ENCODE measurements around the gene BUD13.

BUD13 gene

DNA sequence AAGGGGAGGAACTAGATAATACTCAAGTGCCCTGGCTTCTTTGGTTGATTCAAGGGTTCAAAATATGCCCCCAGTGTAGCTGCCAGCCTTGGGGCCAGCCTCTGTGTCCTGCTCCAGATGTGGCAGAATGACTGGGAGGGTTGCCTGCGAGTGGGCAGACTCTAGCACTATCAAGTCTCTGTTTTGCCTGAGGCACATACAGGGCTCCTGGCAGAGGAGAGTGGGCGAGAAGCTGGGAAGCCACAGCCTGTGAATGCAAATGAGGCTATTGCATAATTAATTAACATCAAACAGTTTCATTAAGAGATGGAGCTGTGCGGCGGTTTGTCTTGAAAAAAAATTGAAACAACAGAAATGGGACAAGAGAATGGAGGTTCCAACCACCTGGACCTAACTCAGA lies 50.8 kb downstream of the BUD13 start:
- in situ Hi-C loops (cut with HindIII; ENCODE audit: low sequenced_read_pairs), result no loop called here

DNA sequence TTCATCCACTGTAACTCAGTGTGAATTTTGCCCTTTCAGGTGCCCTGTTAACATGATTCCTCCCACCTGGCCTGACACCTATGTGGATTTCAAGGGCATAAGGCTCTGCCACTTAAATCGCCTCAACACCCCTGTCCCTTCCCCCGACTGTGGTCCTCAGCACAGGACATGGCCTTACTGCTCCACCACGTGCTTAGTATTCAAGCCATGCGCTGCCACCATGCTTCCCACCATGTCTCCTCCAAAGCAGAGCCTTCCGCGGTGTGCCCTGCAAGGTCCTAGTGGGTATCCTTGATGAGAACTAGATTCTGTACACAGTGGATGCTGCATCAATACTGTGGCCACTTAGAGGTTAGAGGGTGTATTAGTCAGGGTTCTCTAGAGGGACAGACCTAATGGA lies 51.9 kb downstream of the BUD13 start:
- in situ Hi-C loops (cut with HindIII; ENCODE audit: low sequenced_read_pairs), result no loop called here

GRCh38 chr11:116718955-116719501 lies 53.8 kb downstream of the BUD13 start:
- in situ Hi-C loops (cut with HindIII; ENCODE audit: low sequenced_read_pairs), result no loop called here

DNA sequence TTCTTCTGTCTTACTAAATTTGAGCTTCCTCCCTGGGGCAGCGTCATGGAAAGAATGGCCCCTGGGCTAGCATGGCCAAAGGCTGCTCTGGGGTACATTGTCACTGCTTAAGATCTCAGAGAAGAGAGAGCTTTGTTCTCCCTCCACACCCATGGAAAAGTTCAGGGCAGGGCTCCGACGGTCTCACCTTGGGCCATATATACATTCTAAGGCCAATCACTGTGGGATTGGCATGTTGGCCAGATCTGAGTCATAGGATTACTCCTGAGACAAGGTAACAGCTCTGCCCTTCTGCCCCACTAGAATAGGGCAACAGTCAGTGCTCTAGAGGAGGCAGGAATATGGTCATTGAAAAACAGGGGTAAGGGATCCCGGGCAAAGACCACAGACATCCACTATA lies 56.2 kb downstream of the BUD13 start:
- in situ Hi-C loops (cut with HindIII; ENCODE audit: low sequenced_read_pairs), result no loop called here

- in situ Hi-C loops (cut with HindIII; ENCODE audit: low sequenced_read_pairs), result no loop called here
These were observed 57.4 kb downstream of the BUD13 start for GRCh38 chr11:116715383-116715782.

DNA sequence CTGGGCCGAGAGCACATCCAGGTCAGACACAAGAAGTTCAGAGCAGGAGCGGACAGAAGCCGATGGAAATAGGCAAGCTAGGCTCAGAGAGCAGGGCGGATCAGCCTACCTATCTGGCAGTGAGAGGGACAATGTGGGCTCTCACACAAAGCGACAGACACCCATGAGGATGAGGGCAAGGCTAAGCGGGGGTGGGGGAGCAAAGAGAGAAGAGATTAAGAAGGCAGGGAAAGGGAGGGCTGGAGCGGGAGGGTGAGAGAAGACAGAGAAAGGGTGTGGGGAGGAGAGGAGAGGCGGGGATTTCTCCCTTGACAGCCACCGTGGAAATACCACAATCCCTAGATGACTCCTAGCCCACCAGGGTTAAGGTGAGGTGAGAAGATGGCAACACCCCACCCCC lies 57.9 kb downstream of the BUD13 start:
- in situ Hi-C loops (cut with HindIII; ENCODE audit: low sequenced_read_pairs), result no loop called here

GRCh38 chr11:116712428-116712827 lies 60.4 kb downstream of the BUD13 start:
- in situ Hi-C loops (cut with HindIII; ENCODE audit: low sequenced_read_pairs), result no loop called here

DNA sequence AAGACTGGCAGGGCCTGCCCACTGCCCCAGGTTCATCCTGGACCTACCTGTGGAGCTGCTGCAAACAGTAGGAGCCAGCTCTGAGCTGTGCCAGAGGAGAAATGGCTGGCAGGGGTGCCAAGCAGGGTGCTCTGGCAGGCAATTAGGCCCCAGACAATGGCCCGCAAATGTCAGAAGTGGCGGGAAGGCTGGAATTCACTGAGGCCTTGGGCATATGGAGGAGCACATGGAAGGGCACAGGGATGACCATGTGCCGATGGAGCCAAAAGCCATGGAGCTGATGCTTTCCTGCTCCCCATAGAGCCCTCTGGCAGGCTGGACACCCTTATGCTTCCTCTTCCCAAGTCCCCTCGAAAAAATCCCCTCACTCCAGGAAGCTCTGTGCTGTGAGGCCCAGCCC lies 62.0 kb downstream of the BUD13 start:
- in situ Hi-C loops (cut with HindIII; ENCODE audit: low sequenced_read_pairs), result no loop called here

GRCh38 chr11:116710001-116710674 lies 62.6 kb downstream of the BUD13 start:
- in situ Hi-C loops (cut with HindIII; ENCODE audit: low sequenced_read_pairs), result no loop called here

DNA sequence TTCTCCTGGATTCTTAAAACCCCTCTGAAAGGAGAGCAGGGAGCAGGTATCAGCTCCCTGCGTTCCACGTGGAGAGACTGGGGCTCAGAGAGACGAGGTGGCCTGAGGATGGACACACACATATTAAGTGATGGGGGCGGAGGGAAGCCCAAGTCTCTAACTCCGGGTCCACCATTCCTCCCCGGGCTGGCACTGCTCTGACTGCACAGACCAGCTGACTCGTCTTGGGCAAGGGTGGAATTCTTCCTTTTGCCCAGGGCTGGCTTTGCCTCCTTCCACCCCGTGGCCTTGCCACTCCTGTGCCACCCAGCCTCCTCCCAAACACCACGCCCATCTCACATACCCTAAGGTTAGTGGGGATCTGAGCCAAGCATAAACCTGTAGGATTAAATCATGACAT lies 65.0 kb downstream of the BUD13 start:
- in situ Hi-C loops (cut with HindIII; ENCODE audit: low sequenced_read_pairs), result no loop called here

DNA sequence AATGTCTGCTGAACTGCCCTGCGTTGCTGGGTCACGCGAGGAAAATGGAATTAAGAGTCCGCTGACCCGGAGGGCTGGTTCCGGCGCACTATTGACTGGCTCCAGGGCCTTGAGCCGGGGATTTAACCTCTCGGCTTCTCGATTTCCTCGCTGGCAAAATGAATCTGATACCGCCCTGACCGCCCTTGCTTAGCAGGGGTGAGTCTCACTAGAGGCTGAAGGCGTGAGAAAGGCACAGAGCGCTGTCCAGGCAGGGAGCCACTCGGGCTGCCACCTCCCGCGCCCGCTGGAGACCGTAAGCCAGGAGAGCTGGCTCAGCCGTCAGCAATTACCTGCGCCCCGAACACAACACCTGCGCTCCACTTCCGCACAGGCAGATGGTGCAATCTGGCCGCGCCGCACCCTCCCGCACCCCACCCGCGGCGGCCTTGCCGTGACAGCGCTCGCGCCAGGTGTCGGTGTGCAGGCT lies 65.6 kb downstream of the BUD13 start:
- in situ Hi-C loops (cut with HindIII; ENCODE audit: low sequenced_read_pairs), result no loop called here

DNA sequence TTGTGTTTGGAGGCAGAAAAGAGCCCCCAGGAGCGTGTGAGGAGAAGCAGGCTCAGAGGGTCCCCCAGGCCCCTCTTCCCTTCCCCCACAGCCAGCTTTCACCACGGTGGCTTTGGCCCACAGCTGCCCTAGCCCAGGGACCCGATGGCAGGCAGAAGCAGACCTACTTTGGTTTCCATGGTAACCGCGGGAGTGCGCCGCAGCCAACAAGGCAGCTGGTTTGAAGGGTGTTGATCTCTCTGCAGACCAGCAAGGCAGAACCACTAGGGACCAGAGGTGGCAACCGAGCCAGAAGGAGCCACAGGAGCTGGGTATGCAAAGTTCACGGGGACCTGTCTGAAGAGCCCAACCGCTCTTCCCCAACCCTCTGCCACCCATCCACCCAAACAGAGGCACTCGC lies 69.4 kb downstream of the BUD13 start:
- in situ Hi-C loops (cut with HindIII; ENCODE audit: low sequenced_read_pairs), result no loop called here

DNA sequence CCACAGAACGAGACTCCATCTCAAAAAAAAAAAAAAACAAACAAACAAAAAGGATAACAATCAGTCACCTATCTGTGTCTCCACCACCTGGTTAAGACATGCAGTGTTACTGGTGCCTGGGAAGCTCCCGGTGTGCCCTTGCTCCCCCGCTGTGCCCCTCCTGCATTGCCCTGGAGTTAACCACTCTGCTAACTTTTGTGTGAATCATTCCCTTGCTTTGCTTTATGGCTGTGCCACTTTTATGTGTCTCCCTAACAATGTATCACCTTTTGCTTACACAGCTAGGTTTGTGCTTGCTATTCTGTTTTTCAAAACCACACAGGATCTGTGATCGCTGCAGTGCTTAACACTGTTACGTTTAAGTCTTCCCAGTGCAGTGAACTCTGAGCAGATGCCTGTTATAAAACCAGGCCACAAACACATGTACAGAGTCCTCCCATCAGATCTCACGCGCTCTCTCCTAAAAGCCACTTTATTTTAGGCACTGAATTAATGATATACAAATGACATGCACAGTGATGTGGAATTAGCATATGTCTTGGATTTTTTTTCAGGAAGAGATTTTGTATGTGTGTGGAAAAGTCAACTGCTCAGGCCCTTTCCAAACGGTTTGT lies 69.9 kb downstream of the BUD13 start:
- in situ Hi-C loops (cut with HindIII; ENCODE audit: low sequenced_read_pairs), result no loop called here

GRCh38 chr11:116701876-116702275 lies 70.9 kb downstream of the BUD13 start:
- in situ Hi-C loops (cut with HindIII; ENCODE audit: low sequenced_read_pairs), result no loop called here

- in situ Hi-C loops (cut with HindIII; ENCODE audit: low sequenced_read_pairs), result no loop called here
These were observed 71.4 kb downstream of the BUD13 start for GRCh38 chr11:116701297-116701801.

GRCh38 chr11:116700586-116701220 lies 72.1 kb downstream of the BUD13 start:
- in situ Hi-C loops (cut with HindIII; ENCODE audit: low sequenced_read_pairs), result no loop called here

Measured in endothelial cell of hepatic sinusoid (primary cell).